Mammary epithelial cell (primary cell): Measurements from ENCODE around the gene FAM177B.

Experiments
- EZH2 ChIP-seq: IDR thresholded peaks from 2 replicates; pipeline ENCODE4 v1.6.1; 2012; ENCODE audit warnings: low read length, inconsistent platforms, borderline replicate concordance
- TF ChIP-seq, protein P1 (sequence below), 2 donors: IDR thresholded peaks in 1 of 2; conservative IDR thresholded peaks in 1 of 2; 2 replicates each; pipeline ENCODE4 v1.5.1; 2011 to 2012; ENCODE audit warnings: inconsistent platforms in 2 of 2, low read length in 2 of 2, mild to moderate bottlenecking in 2 of 2, control low read depth in 1 of 2, low read depth in 1 of 2; ENCODE audit not compliant: insufficient read depth in 1 of 2; ENCODE audit errors: extremely low read depth in 1 of 2

GRCh38 chr1:222790115-222790514 is 53.1 kb downstream of the FAM177B start:
- TF ChIP-seq, protein P1, sequence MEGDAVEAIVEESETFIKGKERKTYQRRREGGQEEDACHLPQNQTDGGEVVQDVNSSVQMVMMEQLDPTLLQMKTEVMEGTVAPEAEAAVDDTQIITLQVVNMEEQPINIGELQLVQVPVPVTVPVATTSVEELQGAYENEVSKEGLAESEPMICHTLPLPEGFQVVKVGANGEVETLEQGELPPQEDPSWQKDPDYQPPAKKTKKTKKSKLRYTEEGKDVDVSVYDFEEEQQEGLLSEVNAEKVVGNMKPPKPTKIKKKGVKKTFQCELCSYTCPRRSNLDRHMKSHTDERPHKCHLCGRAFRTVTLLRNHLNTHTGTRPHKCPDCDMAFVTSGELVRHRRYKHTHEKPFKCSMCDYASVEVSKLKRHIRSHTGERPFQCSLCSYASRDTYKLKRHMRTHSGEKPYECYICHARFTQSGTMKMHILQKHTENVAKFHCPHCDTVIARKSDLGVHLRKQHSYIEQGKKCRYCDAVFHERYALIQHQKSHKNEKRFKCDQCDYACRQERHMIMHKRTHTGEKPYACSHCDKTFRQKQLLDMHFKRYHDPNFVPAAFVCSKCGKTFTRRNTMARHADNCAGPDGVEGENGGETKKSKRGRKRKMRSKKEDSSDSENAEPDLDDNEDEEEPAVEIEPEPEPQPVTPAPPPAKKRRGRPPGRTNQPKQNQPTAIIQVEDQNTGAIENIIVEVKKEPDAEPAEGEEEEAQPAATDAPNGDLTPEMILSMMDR (conservative IDR thresholded peaks at IDR 0.05 in 1 of 2, IDR thresholded peaks at IDR 0.05 in 1 of 2; ENCODE audit: extremely low read depth in 1 of 2, insufficient read depth in 1 of 2, low read depth in 1 of 2, low read length in 2 of 2): no peak
- TF ChIP-seq EZH2: no peak
